NCI-H2107 treated with DMSO at 0.1 percent for 48 hours (cell line): ENCODE results near the gene FRAS1.
"Not testable (repeated sequence)": the region's sequence is repeated elsewhere in the genome, so short reads cannot be mapped to it uniquely, and the experiment has no call there.

Experiments used
- DNase-seq: peaks from one replicate; lab custom pipeline; 2025; ENCODE audit not compliant: unreplicated experiment; lab: John Stamatoyannopoulos, UW

The FRAS1 gene

GRCh38 chr4:78057600-78058550 is 752 bp downstream of the FRAS1 start:
- no peak for DNase-seq

GRCh38 chr4:78058591-78059523 is 1.7 kb downstream of the FRAS1 start:
- no peak for DNase-seq

- DNase-seq: peak; percentile 80
These were observed 2.4 kb downstream of the FRAS1 start for GRCh38 chr4:78059524-78059889.

GRCh38 chr4:78059938-78060337 is 2.8 kb downstream of the FRAS1 start:
- no peak for DNase-seq

GRCh38 chr4:78061939-78062570 is 4.9 kb downstream of the FRAS1 start:
- DNase-seq: no peak

- no peak for DNase-seq
These were observed 8.5 kb downstream of the FRAS1 start for GRCh38 chr4:78065508-78066192.

- DNase-seq: no peak
These were observed 11.4 kb downstream of the FRAS1 start for GRCh38 chr4:78068481-78068880.

GRCh38 chr4:78069319-78069718 is 12.2 kb downstream of the FRAS1 start:
- no peak for DNase-seq

GRCh38 chr4:78069859-78070258 is 12.7 kb downstream of the FRAS1 start:
- DNase-seq: no peak

GRCh38 chr4:78070731-78071282 is 13.7 kb downstream of the FRAS1 start:
- no peak for DNase-seq

- no peak for DNase-seq
These were observed 17.6 kb downstream of the FRAS1 start for GRCh38 chr4:78074759-78075158.

- no peak for DNase-seq
These were observed 18.9 kb downstream of the FRAS1 start for GRCh38 chr4:78075986-78076385.

- DNase-seq: no peak
These were observed 21.0 kb downstream of the FRAS1 start for GRCh38 chr4:78078101-78078500.

- peak; percentile 84 for DNase-seq
These were observed 22.8 kb downstream of the FRAS1 start for GRCh38 chr4:78079726-78080430.

GRCh38 chr4:78081541-78081940 is 24.4 kb downstream of the FRAS1 start:
- DNase-seq: no peak

- DNase-seq: no peak
These were observed 25.9 kb downstream of the FRAS1 start for GRCh38 chr4:78083035-78083434.

GRCh38 chr4:78091534-78091933 is 34.4 kb downstream of the FRAS1 start:
- no peak for DNase-seq

- not testable (repeated sequence) for DNase-seq
These were observed 35.2 kb downstream of the FRAS1 start for GRCh38 chr4:78092350-78092749.

GRCh38 chr4:78092850-78093249 is 35.7 kb downstream of the FRAS1 start:
- no peak for DNase-seq

- DNase-seq: no peak
These were observed 38.0 kb downstream of the FRAS1 start for GRCh38 chr4:78095081-78095480.
